Stimulated activated CD4-positive, alpha-beta T cell treated with anti-CD3 and anti-CD28 coated beads, TNF-alpha, amount 100 ng/mL, for 48 hours (primary cell): ENCODE results near the gene ANO2.
A peak's percentile ranks its signal among the peaks of the same experiment; 100 is the strongest.

Experiments
- DNase-seq, 3 donors: peaks; one replicate each; pipeline ENCODE4 v3.0.0-alpha.2; 2020; ENCODE audit warnings: low read depth in 3 of 3

The ANO2 gene

GRCh38 chr12:5582018-5582417, 363.0 kb downstream of the ANO2 start:
- DNase-seq, result no peak

- no peak for DNase-seq
Observed at GRCh38 chr12:5581616-5582015, 363.4 kb downstream of the ANO2 start.

GRCh38 chr12:5581019-5581418, 364.0 kb downstream of the ANO2 start:
- no peak for DNase-seq

GRCh38 chr12:5578775-5579174, 366.3 kb downstream of the ANO2 start:
- no peak for DNase-seq

GRCh38 chr12:5577741-5578140, 367.3 kb downstream of the ANO2 start:
- DNase-seq, result no peak

GRCh38 chr12:5577211-5577612, 367.8 kb downstream of the ANO2 start:
- no peak for DNase-seq

- no peak for DNase-seq
Observed at GRCh38 chr12:5575987-5576386, 369.1 kb downstream of the ANO2 start.

- DNase-seq, result no peak
Observed at GRCh38 chr12:5575232-5575631, 369.8 kb downstream of the ANO2 start.

- DNase-seq, result no peak
Observed at GRCh38 chr12:5573390-5573789, 371.7 kb downstream of the ANO2 start.

GRCh38 chr12:5571115-5571514, 373.9 kb downstream of the ANO2 start:
- no peak for DNase-seq

GRCh38 chr12:5570416-5570815, 374.6 kb downstream of the ANO2 start:
- no peak for DNase-seq

- no peak for DNase-seq
Observed at GRCh38 chr12:5568325-5568981, 376.6 kb downstream of the ANO2 start.

- DNase-seq, result no peak
Observed at GRCh38 chr12:5567016-5567725, 377.9 kb downstream of the ANO2 start.

GRCh38 chr12:5565933-5566599, 379.0 kb downstream of the ANO2 start:
- DNase-seq, result no peak

GRCh38 chr12:5562581-5562980, 382.5 kb downstream of the ANO2 start:
- no peak for DNase-seq

- no peak for DNase-seq
Observed at GRCh38 chr12:5561846-5562245, 383.2 kb downstream of the ANO2 start.

- DNase-seq, result no peak
Observed at GRCh38 chr12:5561057-5561456, 384.0 kb downstream of the ANO2 start.

GRCh38 chr12:5560265-5560664, 384.8 kb downstream of the ANO2 start:
- no peak for DNase-seq

GRCh38 chr12:5557906-5558305, 387.2 kb downstream of the ANO2 start:
- DNase-seq, result no peak

GRCh38 chr12:5556946-5557673, 387.9 kb downstream of the ANO2 start:
- DNase-seq, result no peak

GRCh38 chr12:5556033-5556614, 388.9 kb downstream of the ANO2 start:
- peak in 1 of 3 donors; percentile 5 for DNase-seq

- no peak for DNase-seq
Observed at GRCh38 chr12:5554711-5555110, 390.3 kb downstream of the ANO2 start.
